Prostate gland (tissue), 2 donors: ENCODE data around the gene EXO1. TPM values are rescaled to one million over a fixed set of nuclear protein-coding genes. Genes with fewer than 3 reads are reported as not detected.

Experiments
- DNase-seq: peaks from one replicate; pipeline ENCODE4 v3.0.0-alpha.2; 2019; ENCODE audit warnings: low spot score
- H3K27ac ChIP-seq, 2 donors: fragments of 200-600 bp; sonication (generic); 2 replicates each; pipeline ENCODE4 v1.5.1; 2017 to 2019
- H3K27me3 ChIP-seq: fragments of 200-600 bp; sonication (generic); replicated peaks from 2 replicates; pipeline ENCODE4 v1.5.1; 2019; ENCODE audit not compliant: insufficient read depth
- H3K36me3 ChIP-seq, 2 donors: fragments of 200-600 bp; sonication (generic); 1 replicate in 1 of 2; 2 replicates in 1 of 2; pipeline versions ENCODE4 v1.5.1 to v1.8.1; 2017 to 2019
- H3K4me1 ChIP-seq: fragments of 200-600 bp; sonication (generic); replicated peaks from 2 replicates; pipeline ENCODE4 v1.5.1; 2019
- H3K4me3 ChIP-seq, 2 donors: fragments of 200-600 bp; sonication (generic); 2 replicates each; pipeline ENCODE4 v1.5.1; 2017 to 2019
- H3K9me3 ChIP-seq: fragments of 200-600 bp; sonication (generic); 2 replicates; pipeline ENCODE4 v1.5.1; 2017
- CTCF ChIP-seq, 4 experiments: fragments of 200-600 bp in 2 of 4; fragments of 450-650 bp in 2 of 4; sonication (generic) in 2 of 4; IDR thresholded peaks; 1 replicate in 3 of 4; 2 replicates in 1 of 4; pipeline ENCODE4 v1.5.1; 2016 to 2019; ENCODE audit warnings: antibody characterized with exemption in 4 of 4, mild to moderate bottlenecking in 2 of 4, moderate library complexity in 2 of 4
- POLR2A ChIP-seq: fragments of 450-650 bp; IDR thresholded peaks from one replicate; pipeline ENCODE4 v1.6.1; 2016; ENCODE audit warnings: antibody characterized with exemption, mild to moderate bottlenecking
- POLR2AphosphoS5 ChIP-seq: sonication (generic); formaldehyde crosslinking; IDR thresholded peaks from one replicate; pipeline ENCODE4 v1.6.1; 2017; ENCODE audit warnings: antibody characterized with exemption
- WGBS: methylation state at CpG from one replicate; pipeline ENCODE4 v1.1.5; 2018; 5-methylcytosine and 5-hydroxymethylcytosine counted together
- intact Hi-C: fragments of 100-400 bp; cut with DNase I; formaldehyde crosslinking; loops from one replicate; pipeline ENCODE4 v1.14.2; 2022
- total RNA-seq, 2 donors: library from RNA; depleted of rRNA; stranded (reverse); fragments of >200 nt; gene quantifications; one replicate each; pipeline ENCODE4 v1.1.0, GENCODE V29; 2016

Gene EXO1
- total RNA-seq, 2 donors from 2014 or later, result 0.36 to 3.1 TPM

- no peaks in the 10 kb centered on the region for H3K4me1 ChIP-seq
- H3K9me3 ChIP-seq, result no peaks in the 10 kb centered on the region
- intact Hi-C loops, result no loop called here
- DNase-seq, result no peak
- no peaks in the 10 kb centered on the region for H3K27me3 ChIP-seq
- H3K36me3 ChIP-seq, result no peaks in the 10 kb centered on the region
- H3K27ac ChIP-seq, result no peak overlapping the region
- WGBS, result 69% methylated on average over 4 of the region's 4 CpGs
- no peak overlapping the region for H3K4me3 ChIP-seq
- no peak for TF ChIP-seq CTCF (IDR thresholded peaks at IDR 0.05)
- no peak for TF ChIP-seq POLR2A
- TF ChIP-seq POLR2AphosphoS5, result no peak
Observed at GRCh38 chr1:241927321-241927720, 79.3 kb downstream of the EXO1 start.

GRCh38 chr1:241932845-241933244, 84.8 kb downstream of the EXO1 start:
- H3K36me3 ChIP-seq, result no peaks in the 10 kb centered on the region
- 52% methylated on average over 6 of the region's 6 CpGs for WGBS
- DNase-seq, result no peak
- TF ChIP-seq POLR2AphosphoS5, result no peak
- no peak for TF ChIP-seq CTCF (IDR thresholded peaks at IDR 0.05)
- no peak for TF ChIP-seq POLR2A
- no peaks in the 10 kb centered on the region for H3K9me3 ChIP-seq
- H3K27me3 ChIP-seq, result no peaks in the 10 kb centered on the region
- H3K27ac ChIP-seq, result no peak overlapping the region
- intact Hi-C loops, result no loop called here
- no peaks in the 10 kb centered on the region for H3K4me1 ChIP-seq
- H3K4me3 ChIP-seq, result no peak overlapping the region

- 43% methylated on average over 12 of the region's 12 CpGs for WGBS
- no peaks in the 10 kb centered on the region for H3K9me3 ChIP-seq
- no peak for DNase-seq
- no peak overlapping the region for H3K4me3 ChIP-seq
- intact Hi-C loops, result no loop called here
- no peaks in the 10 kb centered on the region for H3K4me1 ChIP-seq
- no peak overlapping the region for H3K27ac ChIP-seq
- H3K36me3 ChIP-seq, result no peaks in the 10 kb centered on the region
- no peak for TF ChIP-seq POLR2AphosphoS5
- TF ChIP-seq POLR2A, result no peak
- no peak for TF ChIP-seq CTCF (IDR thresholded peaks at IDR 0.05)
- no peaks in the 10 kb centered on the region for H3K27me3 ChIP-seq
Observed at GRCh38 chr1:241934201-241934848, 86.3 kb downstream of the EXO1 start.

GRCh38 chr1:241934866-241935265, 86.9 kb downstream of the EXO1 start:
- DNase-seq, result no peak
- no peaks in the 10 kb centered on the region for H3K27me3 ChIP-seq
- intact Hi-C loops, result no loop called here
- H3K4me3 ChIP-seq, result no peak overlapping the region
- 55% methylated on average over 7 of the region's 7 CpGs for WGBS
- TF ChIP-seq POLR2A (no peak), POLR2AphosphoS5 (no peak), CTCF (IDR thresholded peaks at IDR 0.05) (no peak)
- no peak overlapping the region for H3K27ac ChIP-seq
- no peaks in the 10 kb centered on the region for H3K36me3 ChIP-seq
- H3K9me3 ChIP-seq, result no peaks in the 10 kb centered on the region
- no peaks in the 10 kb centered on the region for H3K4me1 ChIP-seq

Other genes starting within 250 kb of the EXO1 start
- 10 to 100 TPM in 1 of 2 donors, 1 to 10 TPM in 1; 3.0 to 18.9 TPM for gene CHML, start 207.8 kb upstream of the EXO1 start, total RNA-seq
- 10 to 100 TPM; 12.3 to 32.8 TPM for gene OPN3, start 207.8 kb upstream of the EXO1 start, total RNA-seq
- gene WDR64, start 195.9 kb upstream of the EXO1 start, total RNA-seq, result under 1 TPM in 1 of 2 donors, not detected in 1; 0.91 TPM
- gene BECN2, start 109.6 kb downstream of the EXO1 start, total RNA-seq, result not detected
- not detected for gene MAP1LC3C, start 150.9 kb downstream of the EXO1 start, total RNA-seq